NB4 (cell line): ENCODE results near the gene KATNA1.

Source experiments
- CTCF ChIP-seq: IDR thresholded peaks from one replicate; pipeline ENCODE4 v1.5.1; 2012; ENCODE audit warnings: low read depth, low read length
- MYC ChIP-seq: IDR thresholded peaks from 2 replicates; pipeline ENCODE4 v1.6.1; 2011; ENCODE audit warnings: low read depth, low read length
- POLR2A ChIP-seq: IDR thresholded peaks from 2 replicates; pipeline ENCODE4 v1.6.1; 2011; ENCODE audit warnings: mild to moderate bottlenecking; ENCODE audit not compliant: insufficient read length; ENCODE audit errors: extremely low read depth

GRCh38 chr6:149660028-149660427 is 11.5 kb upstream of the KATNA1 start:
- no peak for TF ChIP-seq CTCF
- no peak for TF ChIP-seq MYC
- no peak for TF ChIP-seq POLR2A
